GM18519 (cell line): ENCODE results near the gene ACAP2.

ENCODE experiments used
- ATAC-seq: cut with Tn5 transposase; IDR thresholded peaks from one replicate; pipeline ENCODE4 v1.9.1; 2021; ENCODE audit warnings: mild to moderate bottlenecking, moderate library complexity; ENCODE audit not compliant: unreplicated experiment, low FRiP score

ACAP2 gene

DNA sequence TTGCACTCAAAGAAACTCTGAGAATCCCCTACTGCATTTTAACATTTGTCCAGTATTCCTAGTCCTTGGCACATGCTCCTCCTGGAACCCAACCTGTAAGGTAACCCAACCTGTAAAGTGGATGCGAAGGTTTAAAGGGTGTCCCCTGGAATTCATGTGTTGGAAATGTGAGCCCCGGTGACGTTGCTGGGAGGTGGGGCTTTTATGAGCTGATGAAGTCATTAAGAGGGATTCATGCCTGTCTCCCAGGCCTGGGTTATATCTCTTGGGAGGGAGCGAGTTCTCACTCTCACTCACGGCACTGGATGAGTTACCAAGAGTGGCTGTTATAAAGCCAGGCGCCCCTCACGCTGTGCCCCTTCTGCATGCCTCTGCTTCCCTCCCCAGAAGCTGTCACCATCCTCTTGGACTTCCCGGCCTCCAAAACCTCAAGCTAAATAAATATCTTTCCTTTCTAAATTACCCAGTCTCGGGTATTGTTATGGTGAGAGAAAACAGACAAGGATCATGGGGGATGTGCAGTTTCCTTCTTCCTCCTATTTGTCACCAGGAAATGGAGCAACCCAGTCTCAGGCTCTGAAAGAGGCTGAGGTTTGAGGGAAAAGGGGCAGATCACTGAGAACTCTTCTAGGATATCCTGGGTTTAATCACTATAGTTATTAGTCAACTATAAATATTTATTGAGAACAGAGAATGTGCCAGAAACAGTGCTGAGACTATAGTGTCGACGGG lies 179.5 kb downstream of the ACAP2 start:
- no peak for ATAC-seq

DNA sequence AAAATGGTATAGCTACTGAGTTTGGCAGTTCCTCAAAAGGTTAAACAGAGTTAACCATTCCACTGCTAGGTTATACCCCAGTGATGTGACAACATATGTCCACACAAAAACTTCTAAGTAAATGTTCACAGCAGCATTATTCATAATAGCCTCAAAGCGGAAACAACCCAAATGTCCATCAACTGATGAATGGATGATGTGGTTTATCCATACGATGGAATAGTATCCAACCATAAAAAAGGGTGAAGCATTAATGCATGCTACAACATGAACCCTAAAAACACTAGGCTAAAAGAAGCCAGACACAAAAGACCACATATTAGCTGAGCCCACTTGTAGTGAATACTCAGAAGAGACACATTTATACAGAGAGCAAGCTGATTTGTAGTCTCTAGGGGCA lies 180.9 kb downstream of the ACAP2 start:
- no peak for ATAC-seq

DNA sequence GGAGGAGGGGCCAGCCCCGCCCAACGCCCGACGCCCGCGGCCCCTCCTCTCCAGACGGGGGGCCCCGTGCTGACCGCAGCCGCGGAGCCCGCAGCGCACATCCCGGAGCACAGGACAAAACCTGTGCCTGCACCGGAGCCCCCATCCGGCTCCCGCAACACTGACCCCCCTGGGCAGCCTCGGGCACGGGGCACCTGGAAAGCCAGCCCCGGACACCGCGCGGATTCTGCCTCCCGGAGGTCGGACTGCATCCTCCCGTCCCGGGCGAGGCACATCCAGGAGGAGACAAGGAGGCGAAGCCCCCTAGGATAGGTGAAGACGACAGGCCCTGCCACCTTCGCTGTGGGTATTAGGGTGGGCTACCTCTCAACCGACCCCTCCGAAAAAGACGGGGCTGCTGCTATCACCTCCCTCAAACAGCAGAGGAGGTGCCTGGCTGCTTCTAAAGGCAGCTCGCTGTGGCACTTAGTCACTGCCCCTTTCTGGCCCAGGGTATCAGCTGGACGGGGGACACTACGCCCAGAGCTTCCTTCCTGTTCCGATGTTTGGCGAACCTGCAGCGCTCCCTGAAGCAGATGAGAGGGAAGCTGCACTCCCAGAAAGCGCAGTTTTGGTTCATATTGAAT lies 182.4 kb downstream of the ACAP2 start:
- no peak for ATAC-seq

DNA sequence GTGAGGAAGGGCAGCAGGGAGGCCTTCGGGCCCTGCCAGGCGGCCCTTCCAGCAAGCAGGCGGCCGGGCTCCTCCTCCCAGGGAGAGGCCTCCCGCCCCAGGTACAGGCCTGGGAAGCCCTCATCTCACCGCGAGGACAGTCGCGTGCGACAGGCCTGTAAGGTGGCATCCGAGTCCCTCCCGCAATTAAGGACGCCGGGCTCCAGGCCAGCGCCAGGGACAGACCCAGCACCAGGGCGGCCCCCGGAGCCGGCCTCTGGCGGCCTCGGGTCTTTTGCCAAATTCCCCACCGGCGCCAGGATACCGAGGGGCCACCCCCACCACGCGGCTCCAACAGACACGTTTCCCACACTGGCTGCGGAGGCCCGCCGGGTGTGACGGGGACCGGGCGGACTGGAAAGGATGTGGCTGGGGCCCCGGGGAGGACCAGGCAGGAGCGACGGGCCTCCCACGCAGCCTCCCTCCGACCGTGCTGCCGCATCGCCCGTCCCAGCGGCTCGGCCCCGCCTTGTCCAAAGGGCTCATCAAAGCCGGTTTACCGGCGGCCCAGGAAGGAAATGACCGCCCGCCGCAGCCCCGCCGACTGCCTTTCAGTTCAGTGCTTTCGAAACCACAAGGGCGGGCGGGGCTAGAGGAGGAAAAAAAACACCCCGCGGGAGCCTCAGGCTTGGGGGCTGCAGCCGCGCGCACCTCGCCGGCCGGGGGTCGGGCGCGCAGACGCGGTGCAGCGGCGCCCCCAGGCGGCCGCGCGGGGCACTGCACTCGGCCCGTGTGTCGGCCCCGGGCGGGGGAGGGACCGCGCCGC lies 183.1 kb downstream of the ACAP2 start:
- ATAC-seq = peak; percentile 59

DNA sequence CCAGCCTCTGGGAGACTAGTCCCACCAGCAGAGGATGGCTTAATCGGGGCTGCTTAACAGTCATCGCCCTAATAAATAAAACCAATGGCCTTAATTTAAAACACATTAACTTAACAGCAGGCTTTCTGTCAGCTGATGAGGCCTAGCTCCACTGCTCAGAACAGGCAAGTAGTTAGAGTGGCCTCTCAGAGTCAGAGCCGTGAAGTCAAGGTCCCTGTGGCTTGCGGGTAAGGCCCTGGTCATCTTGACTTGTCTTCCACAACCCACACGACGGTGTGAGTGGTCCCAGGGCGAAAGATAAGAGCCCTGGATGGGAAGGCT lies 183.7 kb downstream of the ACAP2 start:
- ATAC-seq = no peak

DNA sequence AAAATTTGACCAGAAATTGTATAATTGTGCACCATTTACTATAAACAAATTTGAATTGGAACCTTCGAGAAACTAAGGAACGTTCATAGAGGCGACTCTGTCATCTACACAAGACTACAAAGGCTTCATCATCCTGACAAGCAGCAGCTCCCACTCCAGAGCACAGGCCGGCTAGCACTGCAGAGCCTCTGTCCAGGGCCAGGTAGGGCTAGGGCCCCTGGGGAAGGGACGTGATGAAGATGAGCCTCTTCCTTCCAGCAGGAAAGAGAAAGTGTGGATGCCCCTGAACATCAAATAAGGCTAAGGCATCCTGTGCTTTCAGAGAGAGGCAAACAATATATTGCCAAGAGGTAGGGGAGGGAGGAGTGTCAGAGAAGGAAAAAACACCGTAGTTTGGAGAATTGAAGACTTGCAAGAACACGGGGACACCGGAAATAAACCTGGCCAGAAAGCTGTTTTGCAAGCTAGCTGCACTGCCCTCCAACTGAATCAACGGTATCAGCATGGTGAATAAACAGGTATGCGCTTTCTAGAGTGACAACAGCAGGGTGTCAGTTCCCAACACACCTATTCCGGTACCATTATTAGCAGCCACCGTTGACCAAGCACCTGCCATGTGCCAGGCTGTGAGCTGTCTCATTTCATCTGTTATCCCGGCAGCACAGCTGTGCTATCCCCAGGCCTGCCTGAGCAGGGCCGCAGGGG lies 184.2 kb downstream of the ACAP2 start:
- ATAC-seq = no peak

DNA sequence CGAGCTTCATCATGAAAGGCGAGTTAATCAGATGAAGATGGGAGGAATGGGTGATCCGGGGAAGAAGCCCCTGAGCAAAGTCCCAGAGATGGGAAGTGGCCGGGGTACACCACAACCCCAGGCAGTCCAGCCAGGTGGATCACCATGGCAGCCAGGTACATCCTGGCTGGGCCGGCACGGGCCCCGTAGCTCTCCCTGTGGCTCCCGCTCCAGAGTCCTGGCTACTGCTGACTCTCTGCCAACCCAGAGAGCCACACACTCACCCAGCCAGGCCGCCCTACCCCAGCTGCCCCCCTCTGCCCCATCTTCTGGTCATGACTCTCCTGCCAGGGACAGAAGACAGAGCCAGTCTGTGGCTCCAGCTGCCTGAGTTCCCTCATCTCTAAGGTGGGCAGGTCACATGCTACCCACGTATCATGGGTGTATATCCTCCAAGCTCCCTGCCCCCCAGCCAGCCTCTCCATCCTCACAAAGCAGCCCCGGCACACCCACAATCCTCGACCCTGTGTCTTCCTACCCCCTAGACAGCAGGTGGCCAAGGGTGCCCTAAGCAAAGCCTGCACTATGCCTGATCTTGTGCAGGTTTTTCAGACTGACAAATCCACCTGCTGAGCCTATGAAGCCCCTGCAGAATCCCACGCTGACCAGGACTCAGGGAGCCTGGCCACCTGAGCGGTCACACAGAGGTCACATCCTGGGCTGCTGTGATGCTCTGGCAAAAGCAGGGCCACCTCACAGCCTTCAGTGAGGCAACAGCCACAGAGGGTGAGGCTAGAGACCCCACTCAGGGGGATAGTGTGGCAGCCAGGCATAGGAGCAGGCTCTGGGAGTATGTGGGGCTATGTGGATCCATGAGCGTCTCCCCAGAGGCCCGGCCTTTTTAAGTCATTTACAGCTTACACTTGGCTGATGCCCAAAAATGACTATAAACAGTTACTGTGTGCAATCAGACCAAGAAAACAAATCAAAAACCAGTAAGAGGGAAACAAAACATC lies 185.1 kb downstream of the ACAP2 start:
- no peak for ATAC-seq

DNA sequence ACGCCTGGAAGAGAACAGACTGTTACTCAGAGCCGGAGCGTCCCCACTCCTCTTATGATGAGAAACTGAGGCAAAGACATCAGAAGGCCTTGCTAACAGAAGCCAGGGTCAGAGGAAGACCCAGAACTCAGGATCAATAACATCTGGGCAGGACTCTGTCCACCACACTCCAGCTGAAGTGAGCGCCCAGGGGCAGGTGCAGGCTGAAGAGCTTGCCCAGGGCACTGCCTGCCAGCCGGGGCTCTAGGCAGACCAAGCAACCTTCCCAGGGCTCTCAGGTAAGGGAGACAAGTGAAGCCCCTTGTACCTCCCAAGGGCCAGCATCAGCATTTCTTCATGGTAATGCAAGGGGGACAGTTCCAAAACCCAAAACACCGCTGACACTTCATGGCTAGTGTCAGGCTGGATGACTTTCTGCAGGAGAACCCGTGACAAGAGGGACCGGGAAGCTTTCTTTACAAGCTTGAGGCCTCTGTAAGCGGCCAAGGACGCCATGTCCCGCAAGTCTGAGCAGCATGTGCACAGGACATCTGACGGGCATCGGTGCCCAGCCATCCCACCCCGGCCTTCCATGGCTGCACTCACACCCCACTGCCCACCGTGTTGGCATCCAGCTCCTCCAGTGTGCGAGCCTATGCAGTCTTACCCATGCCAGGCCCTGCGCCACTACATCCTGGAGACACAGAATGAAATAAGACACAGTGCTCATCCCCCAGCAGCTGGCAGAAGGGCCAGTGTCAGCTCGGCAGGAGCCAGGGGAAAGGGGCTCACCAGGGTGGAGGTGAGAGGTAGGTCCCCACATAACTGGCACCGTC lies 186.0 kb downstream of the ACAP2 start:
- no peak for ATAC-seq

DNA sequence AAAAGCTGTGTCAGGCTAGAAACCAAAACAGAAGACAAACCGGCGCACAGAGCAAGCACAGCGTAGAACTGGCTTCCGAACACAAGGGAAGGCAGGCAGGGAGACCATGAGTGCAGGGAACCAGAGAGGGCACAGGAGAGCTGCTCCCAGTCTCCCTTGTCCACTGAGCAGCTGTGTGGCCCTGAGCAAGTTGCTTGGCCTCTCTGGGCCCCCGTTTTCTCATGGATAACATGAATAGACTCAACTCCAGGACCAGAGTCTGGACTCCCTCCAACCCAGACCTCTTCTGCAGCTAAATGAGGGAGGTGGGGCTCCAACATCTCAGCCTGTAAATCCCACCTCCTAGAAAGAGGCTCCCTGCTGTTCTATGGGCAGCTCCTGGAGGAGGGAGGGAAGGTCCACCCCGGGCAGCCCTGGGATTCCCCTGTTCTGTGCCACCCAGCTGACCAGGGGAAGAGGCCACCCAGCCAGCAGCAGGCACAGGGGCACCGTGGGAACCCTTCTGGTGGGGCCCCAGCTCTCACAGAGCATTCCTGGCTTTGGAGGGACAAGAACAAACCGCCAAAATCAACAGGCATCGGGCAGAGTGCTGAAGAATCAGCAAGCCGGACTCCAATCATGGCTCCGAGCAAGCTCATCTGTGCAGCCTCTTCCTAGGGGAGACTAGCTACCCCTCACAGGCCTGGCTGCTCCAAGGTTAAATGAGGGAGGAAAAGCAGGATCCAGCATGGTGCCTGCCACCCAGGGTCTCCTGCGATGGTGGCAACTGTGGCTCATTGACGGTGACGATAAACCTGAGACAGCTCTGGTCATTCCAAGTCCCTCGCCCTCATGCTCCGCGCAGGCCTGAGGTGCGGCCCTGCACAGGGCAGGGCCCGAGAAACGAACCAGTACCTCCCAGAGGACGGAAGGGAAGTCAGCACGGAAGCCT lies 187.0 kb downstream of the ACAP2 start:
- no peak for ATAC-seq

DNA sequence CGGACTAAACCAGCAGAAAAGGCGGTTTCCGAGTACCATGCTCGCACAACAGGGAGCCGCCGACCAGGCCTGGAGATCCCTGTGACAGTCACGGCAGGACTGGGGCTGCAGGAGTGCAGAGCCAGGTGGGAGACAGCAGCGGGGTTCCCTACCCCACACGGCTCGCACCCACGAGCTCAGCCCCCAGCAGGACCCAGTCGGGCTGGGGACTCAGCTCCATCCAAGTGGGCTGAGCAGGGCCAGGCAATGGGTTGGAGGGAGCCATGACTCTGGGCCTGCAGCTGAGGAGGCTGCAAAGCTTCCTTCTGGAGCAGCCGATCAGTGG lies 187.7 kb downstream of the ACAP2 start:
- no peak for ATAC-seq

DNA sequence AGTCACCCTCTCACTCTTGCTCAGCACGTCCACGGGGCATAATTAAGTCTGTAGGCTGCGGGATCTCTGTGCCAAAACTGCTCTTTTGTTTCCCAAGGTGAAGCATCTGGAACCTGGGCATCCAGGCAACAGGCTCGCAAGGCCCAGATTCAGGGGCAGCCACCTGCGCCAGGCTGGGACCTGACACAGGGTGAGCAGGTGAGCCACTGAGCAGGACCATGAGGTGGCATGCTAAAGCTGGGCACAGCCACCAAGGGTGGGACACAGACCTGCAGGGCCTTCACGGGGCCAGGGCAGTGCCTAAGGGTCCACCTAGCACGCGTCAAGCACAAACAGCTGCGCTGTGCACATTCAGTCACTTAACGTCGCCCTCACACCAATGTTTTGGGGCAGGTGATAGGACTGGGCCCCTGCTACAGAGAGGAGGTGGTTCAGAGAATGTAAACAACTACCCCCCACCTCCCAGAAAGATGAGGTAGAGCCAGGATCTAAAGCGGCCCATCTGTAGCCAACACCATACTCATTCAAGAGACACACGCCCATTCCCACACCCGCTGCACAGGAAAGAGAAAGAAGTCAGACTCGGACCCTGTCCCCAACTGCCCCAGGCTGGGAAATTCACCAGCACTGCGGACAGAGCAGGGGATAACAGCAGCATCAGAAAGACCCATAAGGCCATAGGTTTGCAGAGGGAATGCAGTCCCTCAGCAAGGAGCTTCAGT lies 188.2 kb downstream of the ACAP2 start:
- no peak for ATAC-seq

DNA sequence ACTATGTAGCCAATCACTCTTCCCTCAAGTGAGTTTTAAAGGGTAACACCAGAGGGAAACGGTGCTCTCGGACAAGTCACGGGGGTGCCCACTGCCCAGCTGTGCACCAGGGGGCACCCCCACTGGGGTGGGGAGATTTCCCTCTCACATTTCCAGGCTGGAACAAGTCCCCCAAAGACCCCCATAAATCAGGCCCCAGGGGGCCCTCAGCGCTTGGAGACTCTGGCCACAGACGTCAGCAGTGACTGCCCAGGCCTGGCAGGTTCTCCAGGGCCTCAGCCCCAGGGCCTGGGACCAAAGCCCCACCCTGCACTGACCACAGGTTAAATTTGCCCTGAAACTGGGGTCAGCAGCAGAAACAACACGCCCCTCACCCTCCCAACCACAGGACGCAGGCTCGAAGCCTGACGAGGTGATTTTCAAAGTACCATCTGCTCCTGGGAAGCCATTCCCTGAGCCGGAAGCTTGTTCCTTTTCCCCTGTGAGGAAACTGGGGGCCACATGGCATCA lies 188.8 kb downstream of the ACAP2 start:
- no peak for ATAC-seq

DNA sequence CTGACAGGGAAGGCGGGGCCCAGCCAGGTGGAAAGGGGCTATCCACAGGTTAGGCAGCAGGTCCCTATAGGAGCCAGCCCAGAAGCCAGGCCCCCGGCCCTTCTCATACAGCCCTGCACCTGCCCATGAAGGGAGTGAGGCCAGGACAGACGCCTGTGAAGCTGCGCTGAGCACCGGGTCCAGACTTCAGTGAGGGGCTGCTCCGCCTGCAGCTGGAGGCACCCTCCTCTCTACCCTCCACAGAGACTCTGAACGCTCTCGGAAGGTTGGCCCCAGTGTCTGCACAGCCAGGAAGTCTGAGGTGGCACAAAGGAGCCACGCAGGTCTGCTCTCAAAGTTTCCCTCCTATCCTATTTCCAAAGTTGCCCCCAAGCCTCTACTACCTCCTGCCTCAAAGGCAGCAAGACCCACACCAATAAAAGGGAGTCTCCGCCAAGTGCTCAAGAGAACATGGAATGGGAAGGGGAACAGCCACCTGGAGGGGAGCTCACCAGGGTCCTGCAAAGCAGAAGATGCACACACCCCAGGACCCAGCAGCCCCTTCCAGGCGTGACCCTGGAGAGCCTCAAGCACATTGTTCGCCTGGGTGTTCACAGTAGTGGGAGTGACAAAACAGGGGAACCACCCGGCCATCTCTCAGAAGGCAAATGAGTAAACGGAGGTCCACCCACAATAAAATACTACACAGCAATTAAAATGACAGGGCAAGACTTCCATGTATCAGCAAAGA lies 191.3 kb downstream of the ACAP2 start:
- ATAC-seq = no peak

DNA sequence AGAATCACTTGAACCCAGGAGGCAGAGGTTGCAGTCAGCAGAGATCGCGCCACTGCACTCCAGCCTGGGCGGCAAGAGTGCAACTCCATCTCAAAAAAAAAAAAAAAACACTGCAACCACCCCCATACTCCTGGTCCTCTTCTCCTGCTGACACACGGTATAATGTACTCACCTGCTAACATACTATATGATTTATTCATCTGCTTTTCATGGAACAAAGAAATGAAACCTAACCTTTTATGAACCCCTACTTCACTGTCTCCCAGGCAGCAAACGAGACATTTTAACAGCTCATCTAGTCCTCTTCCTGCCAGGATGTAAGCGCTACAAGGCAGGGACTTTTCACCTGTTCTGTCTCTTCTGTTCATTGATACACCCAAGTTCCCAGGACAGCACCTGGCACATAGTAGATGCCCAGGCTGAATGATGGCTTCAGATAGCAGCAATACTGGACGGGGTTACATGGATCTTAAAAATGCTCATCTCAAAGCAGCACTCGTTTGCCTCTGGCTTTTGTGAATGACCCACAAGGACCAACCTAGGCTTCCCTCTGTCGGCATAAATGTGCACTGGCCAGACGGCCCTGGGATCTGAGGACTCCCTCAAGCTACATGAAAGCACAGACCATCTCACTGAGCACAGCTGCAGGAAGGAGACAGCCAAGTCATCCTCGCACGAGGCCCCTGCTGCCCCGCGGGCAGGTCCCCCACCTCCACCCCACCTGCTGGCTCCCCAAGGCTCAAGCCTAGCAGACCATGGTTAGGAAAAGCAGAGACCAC lies 192.2 kb downstream of the ACAP2 start:
- ATAC-seq = no peak

DNA sequence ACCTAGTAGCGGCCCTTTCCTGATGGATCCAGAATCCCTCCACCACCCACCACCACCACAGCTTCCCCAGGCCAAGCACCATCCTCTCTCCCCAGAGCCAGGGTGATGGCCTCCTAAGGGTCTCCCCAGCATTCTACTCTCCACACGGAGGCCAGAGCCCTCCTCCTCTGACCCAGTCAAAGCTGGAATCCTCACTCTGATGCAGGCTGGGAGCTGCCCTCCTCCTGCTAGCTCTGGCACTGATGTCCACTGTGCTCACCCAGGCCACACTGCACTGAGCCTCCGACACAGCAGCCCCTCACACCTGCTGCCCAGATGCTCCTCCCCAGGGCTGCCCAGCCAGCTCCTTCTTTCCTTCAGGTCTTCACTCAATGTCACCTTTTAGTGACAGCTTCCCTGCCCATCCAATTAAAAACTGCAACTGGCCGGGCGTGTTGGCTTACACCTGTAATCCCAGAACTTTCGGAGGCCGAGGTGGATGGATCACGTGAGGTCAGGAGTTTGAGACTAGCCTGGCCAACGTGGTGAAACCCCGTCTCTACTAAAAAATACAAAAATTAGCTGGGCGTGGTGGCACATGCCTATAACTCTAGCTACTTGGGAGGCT lies 192.9 kb downstream of the ACAP2 start:
- ATAC-seq = no peak
